AG09319 (cell line): Measurements from ENCODE around the gene L3MBTL4.

Experiments
- DNase-seq: peaks from one replicate; pipeline ENCODE4 v3.0.0-alpha.2; 2010; ENCODE audit warnings: low read depth; ENCODE audit errors: extremely low read depth
- TF ChIP-seq, protein P1 (sequence below): IDR thresholded peaks from 2 replicates; pipeline ENCODE4 v1.5.1; 2011; ENCODE audit warnings: low read depth, mild to moderate bottlenecking, inconsistent platforms, low read length, moderate library complexity

The L3MBTL4 gene

DNA sequence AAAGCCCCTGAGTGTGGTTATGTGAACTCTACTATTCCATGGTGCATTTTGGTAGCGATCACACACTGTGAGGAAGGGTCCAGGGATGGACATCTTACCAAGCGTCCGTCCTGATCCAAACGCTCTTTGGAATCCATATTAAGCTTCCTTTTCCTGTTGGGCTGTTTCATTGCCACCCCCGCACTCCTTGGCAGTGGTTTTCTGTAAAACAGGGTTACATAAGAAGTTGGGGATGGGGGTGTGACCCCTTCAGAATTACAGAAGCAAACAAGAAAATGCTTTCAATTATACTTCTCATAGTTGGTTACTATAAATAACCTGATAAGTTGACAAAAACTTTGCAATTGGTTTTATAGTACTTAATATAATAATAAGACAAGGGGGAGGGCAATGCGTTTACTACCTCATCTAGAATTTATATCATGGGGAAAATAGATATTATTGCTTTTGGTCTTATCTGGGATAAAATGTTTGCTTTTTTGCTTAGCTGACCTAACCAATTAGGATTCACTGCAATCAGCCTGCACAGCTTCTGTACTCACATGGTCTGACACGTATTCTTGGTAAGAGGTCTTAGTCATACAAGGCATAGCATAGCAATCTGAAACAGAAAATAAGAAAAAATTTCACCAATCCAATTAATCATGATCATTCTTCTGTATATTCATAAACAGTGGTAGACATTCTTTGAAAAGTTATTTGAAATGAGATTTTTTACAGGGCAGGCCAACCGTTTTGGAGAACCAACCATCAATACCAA lies 103.1 kb downstream of the L3MBTL4 start:
- no peak for DNase-seq
- TF ChIP-seq, protein P1, sequence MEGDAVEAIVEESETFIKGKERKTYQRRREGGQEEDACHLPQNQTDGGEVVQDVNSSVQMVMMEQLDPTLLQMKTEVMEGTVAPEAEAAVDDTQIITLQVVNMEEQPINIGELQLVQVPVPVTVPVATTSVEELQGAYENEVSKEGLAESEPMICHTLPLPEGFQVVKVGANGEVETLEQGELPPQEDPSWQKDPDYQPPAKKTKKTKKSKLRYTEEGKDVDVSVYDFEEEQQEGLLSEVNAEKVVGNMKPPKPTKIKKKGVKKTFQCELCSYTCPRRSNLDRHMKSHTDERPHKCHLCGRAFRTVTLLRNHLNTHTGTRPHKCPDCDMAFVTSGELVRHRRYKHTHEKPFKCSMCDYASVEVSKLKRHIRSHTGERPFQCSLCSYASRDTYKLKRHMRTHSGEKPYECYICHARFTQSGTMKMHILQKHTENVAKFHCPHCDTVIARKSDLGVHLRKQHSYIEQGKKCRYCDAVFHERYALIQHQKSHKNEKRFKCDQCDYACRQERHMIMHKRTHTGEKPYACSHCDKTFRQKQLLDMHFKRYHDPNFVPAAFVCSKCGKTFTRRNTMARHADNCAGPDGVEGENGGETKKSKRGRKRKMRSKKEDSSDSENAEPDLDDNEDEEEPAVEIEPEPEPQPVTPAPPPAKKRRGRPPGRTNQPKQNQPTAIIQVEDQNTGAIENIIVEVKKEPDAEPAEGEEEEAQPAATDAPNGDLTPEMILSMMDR = no peak

DNA sequence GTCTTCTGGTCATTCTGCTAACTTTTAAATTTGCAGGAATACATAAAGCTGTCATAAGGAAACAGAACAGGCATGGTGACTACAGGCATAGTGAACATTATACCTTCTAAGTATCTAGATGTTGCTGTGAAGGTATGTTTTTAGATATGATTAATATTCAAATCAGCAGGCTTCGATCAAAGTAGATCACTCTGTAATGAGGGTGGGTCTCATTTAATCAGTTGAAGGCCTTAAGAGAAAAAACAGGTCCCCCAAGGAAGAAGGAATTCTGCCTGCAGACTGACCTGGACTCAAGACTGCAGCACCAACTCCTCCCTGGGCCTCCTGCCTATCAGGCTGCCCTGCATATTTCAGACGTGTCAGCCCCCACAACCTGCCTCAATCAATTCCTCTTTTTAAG lies 104.0 kb downstream of the L3MBTL4 start:
- TF ChIP-seq, protein P1 = no peak
- no peak for DNase-seq

DNA sequence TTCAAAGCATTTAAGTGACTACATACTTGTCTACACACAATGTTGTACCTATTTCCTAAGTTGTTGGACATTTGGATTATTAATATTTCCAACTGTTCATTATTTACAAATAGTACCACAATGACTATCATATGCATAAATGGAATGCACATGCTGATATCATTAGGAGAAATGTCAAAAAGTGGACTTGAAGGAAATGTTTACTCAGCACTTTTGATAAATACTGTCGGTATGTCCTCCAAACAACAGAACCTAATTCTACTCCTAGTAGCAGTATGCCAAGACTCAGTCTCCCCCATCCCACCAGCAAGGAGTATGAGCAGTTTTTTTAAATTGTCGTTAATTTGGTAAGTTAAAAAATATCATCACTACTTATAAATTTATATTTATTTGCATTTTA lies 116.8 kb downstream of the L3MBTL4 start:
- DNase-seq = no peak
- TF ChIP-seq, protein P1 = no peak

DNA sequence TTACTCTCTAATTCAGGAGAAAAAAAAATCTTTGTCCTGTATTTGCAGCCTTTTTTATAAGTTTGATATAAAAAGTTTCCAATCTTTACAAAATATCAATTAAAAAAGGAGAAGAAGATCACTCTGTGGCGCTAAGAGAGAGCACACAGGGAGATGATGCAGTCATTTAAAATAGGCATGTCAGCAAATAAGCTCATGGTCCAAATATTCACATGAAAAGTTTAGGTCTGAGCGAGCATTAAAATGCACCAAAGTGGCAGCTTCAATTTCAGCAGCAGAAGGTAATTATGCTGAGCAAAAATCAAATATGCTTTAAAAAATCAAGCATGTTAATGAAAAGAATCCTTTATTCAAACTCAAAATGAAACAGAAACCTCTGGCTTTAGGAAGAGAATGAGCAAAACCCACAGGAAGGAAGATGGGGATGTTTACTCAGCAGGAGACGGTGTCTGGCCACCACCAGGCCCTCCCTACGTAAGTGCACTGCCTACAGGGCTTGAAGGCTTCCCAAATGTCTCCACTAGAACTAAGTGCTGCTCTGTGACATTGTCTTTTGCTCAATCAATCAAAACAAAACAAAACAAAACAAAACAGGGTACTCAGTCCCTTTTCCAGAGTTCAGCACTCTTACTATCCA lies 120.4 kb downstream of the L3MBTL4 start:
- DNase-seq = no peak
- TF ChIP-seq, protein P1 = no peak

DNA sequence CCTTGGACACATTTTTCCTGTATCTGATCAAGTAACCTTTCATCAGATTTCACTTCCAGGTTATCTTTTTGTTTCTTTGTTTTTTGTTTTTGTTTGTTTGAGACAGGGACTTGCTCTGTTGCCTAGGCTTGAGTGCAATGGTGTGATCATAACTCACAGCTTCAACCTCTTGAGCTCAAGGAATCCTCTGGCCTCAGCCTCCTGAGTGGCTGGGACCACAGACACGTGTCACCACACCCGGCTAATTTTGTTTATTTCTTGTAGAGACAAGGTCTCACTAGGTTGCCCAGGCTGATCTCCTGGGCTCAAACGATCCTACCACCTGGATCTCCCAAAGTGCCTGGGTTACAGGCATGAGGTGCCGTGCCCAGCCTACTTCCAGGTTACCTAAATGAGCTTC lies 124.9 kb downstream of the L3MBTL4 start:
- no peak for DNase-seq
- TF ChIP-seq, protein P1 = no peak

DNA sequence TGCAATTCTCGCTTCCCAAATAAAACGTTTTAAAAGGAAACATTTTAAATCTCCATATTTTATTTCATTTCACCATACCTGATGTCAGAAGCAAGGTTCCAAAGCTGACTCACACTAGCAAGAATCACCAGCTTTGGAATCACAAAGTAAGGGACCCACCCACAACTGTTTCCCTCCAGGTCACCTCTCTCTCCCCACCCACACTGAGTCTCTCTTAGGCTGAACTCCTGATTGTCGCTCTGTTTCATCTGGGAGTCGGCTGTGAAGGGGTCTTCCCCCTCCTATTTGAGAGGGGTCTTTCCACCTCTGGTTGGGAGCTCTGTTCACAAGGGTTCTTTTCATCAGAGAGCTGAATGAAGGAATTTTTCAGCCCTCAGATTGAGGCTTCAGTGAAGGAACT lies 128.1 kb downstream of the L3MBTL4 start:
- TF ChIP-seq, protein P1 = no peak

DNA sequence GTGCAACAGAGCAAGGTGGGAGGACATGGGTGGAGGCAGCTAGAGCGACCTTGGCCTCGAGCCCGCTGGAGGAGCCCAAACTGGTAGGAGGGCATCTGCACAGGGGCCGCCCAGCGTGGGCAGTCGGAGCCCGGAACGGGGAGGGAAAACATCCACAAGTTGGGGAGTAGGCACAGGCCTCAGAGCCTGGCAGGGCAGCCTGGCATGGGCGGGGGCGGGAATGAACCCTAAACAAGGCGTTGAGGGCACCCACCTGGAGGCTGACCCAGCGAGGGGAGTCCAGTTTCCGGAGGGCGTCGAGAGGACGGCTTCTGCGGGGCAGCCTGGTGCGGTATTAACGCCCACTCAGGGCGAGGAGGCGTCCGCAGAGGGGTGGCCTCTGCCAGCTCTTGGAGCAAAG lies 129.9 kb downstream of the L3MBTL4 start:
- TF ChIP-seq, protein P1 = no peak
- DNase-seq = no peak

More for the DNA sequence above, 128.1 kb downstream of the L3MBTL4 start:
- no peak for DNase-seq
